GM12878 (cell line): ENCODE data around the gene SORBS2.

Experiments used
- BRCA1 ChIP-seq: IDR thresholded peaks from 2 replicates; pipeline ENCODE4 v1.6.1; 2011; ENCODE audit warnings: low read depth, low read length, improper control_type of control experiment
- CHD4 ChIP-seq: fragments of 200-600 bp; sonication (generic); IDR thresholded peaks from 2 replicates; pipeline ENCODE4 v1.6.1; 2016; ENCODE audit warnings: mild to moderate bottlenecking
- JUND ChIP-seq: IDR thresholded peaks from 2 replicates; pipeline ENCODE4 v1.6.1; 2012; ENCODE audit warnings: low read depth, mild to moderate bottlenecking, low read length, improper control_type of control experiment, moderate library complexity
- NFIC ChIP-seq: IDR thresholded peaks from 2 replicates; pipeline ENCODE4 v1.6.1; 2012; ENCODE audit warnings: low read depth, mild to moderate bottlenecking, inconsistent platforms, low read length, moderate library complexity
- NFYB ChIP-seq: IDR thresholded peaks from 2 replicates; pipeline ENCODE4 v1.6.1; 2011; ENCODE audit warnings: low read depth, mild to moderate bottlenecking, low read length, improper control_type of control experiment, moderate library complexity; ENCODE audit not compliant: insufficient read depth
- TF ChIP-seq, protein P1 (sequence below): IDR thresholded peaks from 2 replicates; pipeline ENCODE4 v1.6.1; 2012; ENCODE audit warnings: low read depth, low read length, improper control_type of control experiment
- TF ChIP-seq, protein P2 (sequence below), 3 experiments: IDR thresholded peaks in 2 of 3; conservative IDR thresholded peaks in 1 of 3; 2 replicates each; pipeline ENCODE4 v1.5.1; 2011; ENCODE audit warnings: low read depth in 3 of 3, low read length in 3 of 3, mild to moderate bottlenecking in 3 of 3, control low read depth in 2 of 3, moderate library complexity in 2 of 3, inconsistent platforms in 1 of 3, mixed read lengths in 1 of 3; ENCODE audit not compliant: control insufficient read depth in 2 of 3, insufficient read depth in 1 of 3; ENCODE audit errors: extremely low read depth in 1 of 3
- TF ChIP-seq, protein P3 (sequence below): IDR thresholded peaks from 2 replicates; pipeline ENCODE4 v1.6.1; 2012; ENCODE audit warnings: improper control_type of control experiment, low read depth, low read length; ENCODE audit not compliant: insufficient replicate concordance
- TF ChIP-seq, protein P4 (sequence below): fragments of 150-350 bp; IDR thresholded peaks from 2 replicates; pipeline ENCODE4 v1.6.1; 2016; ENCODE audit warnings: low read depth, low read length
- TF ChIP-seq, protein P5 (sequence below): fragments of 450-650 bp; IDR thresholded peaks from 2 replicates; pipeline ENCODE4 v1.6.1; 2018; ENCODE audit warnings: mild to moderate bottlenecking, low read depth, moderate library complexity; ENCODE audit not compliant: partially characterized antibody

DNA sequence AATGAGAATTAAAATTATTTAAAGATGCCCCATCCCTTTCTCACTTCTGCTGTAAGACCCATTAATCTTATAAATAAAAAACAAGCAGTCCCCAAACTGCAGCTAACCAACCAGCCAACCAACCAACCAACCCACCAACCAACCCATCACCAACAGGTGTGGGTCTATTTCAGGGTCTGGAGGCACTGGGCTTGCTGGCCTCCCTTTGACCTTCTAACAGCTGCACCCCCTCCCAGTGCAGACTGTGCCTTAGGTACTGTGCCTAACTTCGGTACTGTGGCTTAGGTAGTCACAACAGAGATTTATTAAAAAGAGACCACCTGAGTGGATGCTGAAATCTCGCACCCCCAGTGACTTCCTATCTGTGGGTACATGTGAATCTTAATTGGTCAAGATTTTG, 128.1 kb downstream of the SORBS2 start:
- TF ChIP-seq, protein P1, sequence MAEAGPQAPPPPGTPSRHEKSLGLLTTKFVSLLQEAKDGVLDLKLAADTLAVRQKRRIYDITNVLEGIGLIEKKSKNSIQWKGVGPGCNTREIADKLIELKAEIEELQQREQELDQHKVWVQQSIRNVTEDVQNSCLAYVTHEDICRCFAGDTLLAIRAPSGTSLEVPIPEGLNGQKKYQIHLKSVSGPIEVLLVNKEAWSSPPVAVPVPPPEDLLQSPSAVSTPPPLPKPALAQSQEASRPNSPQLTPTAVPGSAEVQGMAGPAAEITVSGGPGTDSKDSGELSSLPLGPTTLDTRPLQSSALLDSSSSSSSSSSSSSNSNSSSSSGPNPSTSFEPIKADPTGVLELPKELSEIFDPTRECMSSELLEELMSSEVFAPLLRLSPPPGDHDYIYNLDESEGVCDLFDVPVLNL: no peak
- TF ChIP-seq JUND (no peak), NFIC (no peak), NFYB (no peak), CHD4 (no peak), BRCA1 (no peak)
- TF ChIP-seq, protein P2, sequence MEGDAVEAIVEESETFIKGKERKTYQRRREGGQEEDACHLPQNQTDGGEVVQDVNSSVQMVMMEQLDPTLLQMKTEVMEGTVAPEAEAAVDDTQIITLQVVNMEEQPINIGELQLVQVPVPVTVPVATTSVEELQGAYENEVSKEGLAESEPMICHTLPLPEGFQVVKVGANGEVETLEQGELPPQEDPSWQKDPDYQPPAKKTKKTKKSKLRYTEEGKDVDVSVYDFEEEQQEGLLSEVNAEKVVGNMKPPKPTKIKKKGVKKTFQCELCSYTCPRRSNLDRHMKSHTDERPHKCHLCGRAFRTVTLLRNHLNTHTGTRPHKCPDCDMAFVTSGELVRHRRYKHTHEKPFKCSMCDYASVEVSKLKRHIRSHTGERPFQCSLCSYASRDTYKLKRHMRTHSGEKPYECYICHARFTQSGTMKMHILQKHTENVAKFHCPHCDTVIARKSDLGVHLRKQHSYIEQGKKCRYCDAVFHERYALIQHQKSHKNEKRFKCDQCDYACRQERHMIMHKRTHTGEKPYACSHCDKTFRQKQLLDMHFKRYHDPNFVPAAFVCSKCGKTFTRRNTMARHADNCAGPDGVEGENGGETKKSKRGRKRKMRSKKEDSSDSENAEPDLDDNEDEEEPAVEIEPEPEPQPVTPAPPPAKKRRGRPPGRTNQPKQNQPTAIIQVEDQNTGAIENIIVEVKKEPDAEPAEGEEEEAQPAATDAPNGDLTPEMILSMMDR (IDR thresholded peaks at IDR 0.05 in 2 of 3, conservative IDR thresholded peaks at IDR 0.05 in 1 of 3; ENCODE audit: control insufficient read depth in 2 of 3, extremely low read depth in 1 of 3, insufficient read depth in 1 of 3, low read depth in 3 of 3, low read length in 3 of 3): no peak
- TF ChIP-seq, protein P3, sequence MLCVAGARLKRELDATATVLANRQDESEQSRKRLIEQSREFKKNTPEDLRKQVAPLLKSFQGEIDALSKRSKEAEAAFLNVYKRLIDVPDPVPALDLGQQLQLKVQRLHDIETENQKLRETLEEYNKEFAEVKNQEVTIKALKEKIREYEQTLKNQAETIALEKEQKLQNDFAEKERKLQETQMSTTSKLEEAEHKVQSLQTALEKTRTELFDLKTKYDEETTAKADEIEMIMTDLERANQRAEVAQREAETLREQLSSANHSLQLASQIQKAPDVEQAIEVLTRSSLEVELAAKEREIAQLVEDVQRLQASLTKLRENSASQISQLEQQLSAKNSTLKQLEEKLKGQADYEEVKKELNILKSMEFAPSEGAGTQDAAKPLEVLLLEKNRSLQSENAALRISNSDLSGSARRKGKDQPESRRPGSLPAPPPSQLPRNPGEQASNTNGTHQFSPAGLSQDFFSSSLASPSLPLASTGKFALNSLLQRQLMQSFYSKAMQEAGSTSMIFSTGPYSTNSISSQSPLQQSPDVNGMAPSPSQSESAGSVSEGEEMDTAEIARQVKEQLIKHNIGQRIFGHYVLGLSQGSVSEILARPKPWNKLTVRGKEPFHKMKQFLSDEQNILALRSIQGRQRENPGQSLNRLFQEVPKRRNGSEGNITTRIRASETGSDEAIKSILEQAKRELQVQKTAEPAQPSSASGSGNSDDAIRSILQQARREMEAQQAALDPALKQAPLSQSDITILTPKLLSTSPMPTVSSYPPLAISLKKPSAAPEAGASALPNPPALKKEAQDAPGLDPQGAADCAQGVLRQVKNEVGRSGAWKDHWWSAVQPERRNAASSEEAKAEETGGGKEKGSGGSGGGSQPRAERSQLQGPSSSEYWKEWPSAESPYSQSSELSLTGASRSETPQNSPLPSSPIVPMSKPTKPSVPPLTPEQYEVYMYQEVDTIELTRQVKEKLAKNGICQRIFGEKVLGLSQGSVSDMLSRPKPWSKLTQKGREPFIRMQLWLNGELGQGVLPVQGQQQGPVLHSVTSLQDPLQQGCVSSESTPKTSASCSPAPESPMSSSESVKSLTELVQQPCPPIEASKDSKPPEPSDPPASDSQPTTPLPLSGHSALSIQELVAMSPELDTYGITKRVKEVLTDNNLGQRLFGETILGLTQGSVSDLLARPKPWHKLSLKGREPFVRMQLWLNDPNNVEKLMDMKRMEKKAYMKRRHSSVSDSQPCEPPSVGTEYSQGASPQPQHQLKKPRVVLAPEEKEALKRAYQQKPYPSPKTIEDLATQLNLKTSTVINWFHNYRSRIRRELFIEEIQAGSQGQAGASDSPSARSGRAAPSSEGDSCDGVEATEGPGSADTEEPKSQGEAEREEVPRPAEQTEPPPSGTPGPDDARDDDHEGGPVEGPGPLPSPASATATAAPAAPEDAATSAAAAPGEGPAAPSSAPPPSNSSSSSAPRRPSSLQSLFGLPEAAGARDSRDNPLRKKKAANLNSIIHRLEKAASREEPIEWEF: no peak
- TF ChIP-seq, protein P4, sequence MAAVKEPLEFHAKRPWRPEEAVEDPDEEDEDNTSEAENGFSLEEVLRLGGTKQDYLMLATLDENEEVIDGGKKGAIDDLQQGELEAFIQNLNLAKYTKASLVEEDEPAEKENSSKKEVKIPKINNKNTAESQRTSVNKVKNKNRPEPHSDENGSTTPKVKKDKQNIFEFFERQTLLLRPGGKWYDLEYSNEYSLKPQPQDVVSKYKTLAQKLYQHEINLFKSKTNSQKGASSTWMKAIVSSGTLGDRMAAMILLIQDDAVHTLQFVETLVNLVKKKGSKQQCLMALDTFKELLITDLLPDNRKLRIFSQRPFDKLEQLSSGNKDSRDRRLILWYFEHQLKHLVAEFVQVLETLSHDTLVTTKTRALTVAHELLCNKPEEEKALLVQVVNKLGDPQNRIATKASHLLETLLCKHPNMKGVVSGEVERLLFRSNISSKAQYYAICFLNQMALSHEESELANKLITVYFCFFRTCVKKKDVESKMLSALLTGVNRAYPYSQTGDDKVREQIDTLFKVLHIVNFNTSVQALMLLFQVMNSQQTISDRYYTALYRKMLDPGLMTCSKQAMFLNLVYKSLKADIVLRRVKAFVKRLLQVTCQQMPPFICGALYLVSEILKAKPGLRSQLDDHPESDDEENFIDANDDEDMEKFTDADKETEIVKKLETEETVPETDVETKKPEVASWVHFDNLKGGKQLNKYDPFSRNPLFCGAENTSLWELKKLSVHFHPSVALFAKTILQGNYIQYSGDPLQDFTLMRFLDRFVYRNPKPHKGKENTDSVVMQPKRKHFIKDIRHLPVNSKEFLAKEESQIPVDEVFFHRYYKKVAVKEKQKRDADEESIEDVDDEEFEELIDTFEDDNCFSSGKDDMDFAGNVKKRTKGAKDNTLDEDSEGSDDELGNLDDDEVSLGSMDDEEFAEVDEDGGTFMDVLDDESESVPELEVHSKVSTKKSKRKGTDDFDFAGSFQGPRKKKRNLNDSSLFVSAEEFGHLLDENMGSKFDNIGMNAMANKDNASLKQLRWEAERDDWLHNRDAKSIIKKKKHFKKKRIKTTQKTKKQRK: no peak
- TF ChIP-seq, protein P5, sequence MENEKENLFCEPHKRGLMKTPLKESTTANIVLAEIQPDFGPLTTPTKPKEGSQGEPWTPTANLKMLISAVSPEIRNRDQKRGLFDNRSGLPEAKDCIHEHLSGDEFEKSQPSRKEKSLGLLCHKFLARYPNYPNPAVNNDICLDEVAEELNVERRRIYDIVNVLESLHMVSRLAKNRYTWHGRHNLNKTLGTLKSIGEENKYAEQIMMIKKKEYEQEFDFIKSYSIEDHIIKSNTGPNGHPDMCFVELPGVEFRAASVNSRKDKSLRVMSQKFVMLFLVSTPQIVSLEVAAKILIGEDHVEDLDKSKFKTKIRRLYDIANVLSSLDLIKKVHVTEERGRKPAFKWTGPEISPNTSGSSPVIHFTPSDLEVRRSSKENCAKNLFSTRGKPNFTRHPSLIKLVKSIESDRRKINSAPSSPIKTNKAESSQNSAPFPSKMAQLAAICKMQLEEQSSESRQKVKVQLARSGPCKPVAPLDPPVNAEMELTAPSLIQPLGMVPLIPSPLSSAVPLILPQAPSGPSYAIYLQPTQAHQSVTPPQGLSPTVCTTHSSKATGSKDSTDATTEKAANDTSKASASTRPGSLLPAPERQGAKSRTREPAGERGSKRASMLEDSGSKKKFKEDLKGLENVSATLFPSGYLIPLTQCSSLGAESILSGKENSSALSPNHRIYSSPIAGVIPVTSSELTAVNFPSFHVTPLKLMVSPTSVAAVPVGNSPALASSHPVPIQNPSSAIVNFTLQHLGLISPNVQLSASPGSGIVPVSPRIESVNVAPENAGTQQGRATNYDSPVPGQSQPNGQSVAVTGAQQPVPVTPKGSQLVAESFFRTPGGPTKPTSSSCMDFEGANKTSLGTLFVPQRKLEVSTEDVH: no peak
